ENCODE data around the gene NRG3.

- no peak for TF ChIP-seq POLR2A (IDR thresholded peaks at IDR 0.05)
- TF ChIP-seq CTCF (IDR thresholded peaks at IDR 0.05), result no peak
Measured at GRCh38 chr10:82190432-82191260, 315.7 kb downstream of the NRG3 start.
